WTC11 (cell line): ENCODE data around the gene SPAG9. TPM values are rescaled to one million over a fixed set of nuclear protein-coding genes. Genes with fewer than 3 reads are reported as not detected.

Experiments used
- ATAC-seq: fragments of 200-7000 bp; cut with Tn5 transposase; 2 replicates; pipeline ENCODE4 v1.10.0; 2021; ENCODE audit warnings: mild to moderate bottlenecking, moderate library complexity
- CTCF ChIA-PET: fragments of 300-600 bp; sonication (Branson Sonifier 250); formaldehyde crosslinking; loops from one replicate; lab custom pipeline; 2021; ENCODE audit warnings: antibody characterized with exemption; lab: Charles Lee
- POLR2A ChIA-PET: fragments of 350-600 bp; sonication (Branson Sonifier 250); formaldehyde crosslinking; loops from one replicate; lab custom pipeline; 2021; ENCODE audit warnings: antibody characterized with exemption; lab: Charles Lee
- DNase-seq: peaks from one replicate; pipeline ENCODE4 v3.0.0; 2021; ENCODE audit warnings: low spot score
- H3K27ac Mint-ChIP-seq: 2 replicates; pipeline ENCODE4 v1.8.0; 2021; ENCODE audit warnings: mixed read lengths
- H3K27me3 Mint-ChIP-seq: 2 replicates; pipeline ENCODE4 v1.8.0; 2021; ENCODE audit warnings: low read depth, mild to moderate bottlenecking, moderate library complexity, mixed read lengths
- H3K36me3 Mint-ChIP-seq: 2 replicates; pipeline ENCODE4 v1.8.0; 2021; ENCODE audit warnings: mixed read lengths
- H3K4me1 Mint-ChIP-seq: 2 replicates; pipeline ENCODE4 v1.8.0; 2022; ENCODE audit warnings: mixed read lengths
- H3K4me3 Mint-ChIP-seq: 2 replicates; pipeline ENCODE4 v1.8.0; 2021; ENCODE audit warnings: mild to moderate bottlenecking, moderate library complexity, mixed read lengths
- H3K9me3 Mint-ChIP-seq: 2 replicates; pipeline ENCODE4 v1.8.0; 2021; ENCODE audit warnings: mixed read lengths
- ARID4B ChIP-seq: sonication (generic); formaldehyde crosslinking; IDR thresholded peaks from 2 replicates; pipeline ENCODE4 v1.8.0; 2023; ENCODE audit warnings: missing genetic modification reagents, mild to moderate bottlenecking, borderline replicate concordance
- ATF2 ChIP-seq: sonication (generic); formaldehyde crosslinking; IDR thresholded peaks from 2 replicates; pipeline ENCODE4 v1.8.1; 2022; ENCODE audit warnings: low read depth, missing genetic modification reagents, borderline replicate concordance
- CREM ChIP-seq: sonication (generic); formaldehyde crosslinking; IDR thresholded peaks from 2 replicates; pipeline ENCODE4 v1.8.1; 2022; ENCODE audit warnings: mild to moderate bottlenecking, missing genetic modification reagents, moderate library complexity
- GRHL2 ChIP-seq: fragments of 250-450 bp; sonication (Bioruptor Pico); IDR thresholded peaks from 2 replicates; pipeline ENCODE4 v1.8.0; 2022; ENCODE audit warnings: mild to moderate bottlenecking, moderate library complexity; ENCODE audit not compliant: insufficient replicate concordance, severe bottlenecking
- NFE2L1 ChIP-seq: sonication (generic); formaldehyde crosslinking; IDR thresholded peaks from 2 replicates; pipeline ENCODE4 v1.8.1; 2023; ENCODE audit warnings: missing genetic modification reagents
- NR1H2 ChIP-seq: sonication (generic); formaldehyde crosslinking; IDR thresholded peaks from 2 replicates; pipeline ENCODE4 v1.9.0; 2021; ENCODE audit warnings: mild to moderate bottlenecking, moderate library complexity, missing genetic modification reagents
- PREB ChIP-seq: sonication (generic); formaldehyde crosslinking; IDR thresholded peaks from 2 replicates; pipeline ENCODE4 v1.8.1; 2022; ENCODE audit warnings: mild to moderate bottlenecking, missing genetic modification reagents, moderate library complexity, borderline replicate concordance
- RELA ChIP-seq: sonication (generic); formaldehyde crosslinking; IDR thresholded peaks from 2 replicates; pipeline ENCODE4 v1.8.1; 2022; ENCODE audit warnings: missing genetic modification reagents, mild to moderate bottlenecking, borderline replicate concordance
- STAT6 ChIP-seq: sonication (generic); formaldehyde crosslinking; conservative IDR thresholded peaks from 2 replicates; pipeline ENCODE4 v1.8.1; 2023; ENCODE audit warnings: mild to moderate bottlenecking, low read depth, missing genetic modification reagents, moderate library complexity
- ZMAT4 ChIP-seq: fragments of 250-450 bp; sonication (Bioruptor Pico); IDR thresholded peaks from 2 replicates; pipeline ENCODE4 v1.9.0; 2021; ENCODE audit warnings: mild to moderate bottlenecking
- ZNF317 ChIP-seq: sonication (generic); formaldehyde crosslinking; IDR thresholded peaks from 2 replicates; pipeline ENCODE4 v1.8.1; 2023; ENCODE audit warnings: low read depth, mild to moderate bottlenecking, moderate library complexity, missing genetic modification reagents, borderline replicate concordance
- ZNF671 ChIP-seq: fragments of 250-450 bp; sonication (Bioruptor Pico); IDR thresholded peaks from 2 replicates; pipeline ENCODE4 v1.8.0; 2021; ENCODE audit warnings: mild to moderate bottlenecking
- ZSCAN18 ChIP-seq: fragments of 250-450 bp; sonication (Bioruptor Pico); IDR thresholded peaks from 2 replicates; pipeline ENCODE4 v2.1.2; 2022; ENCODE audit warnings: mild to moderate bottlenecking, moderate library complexity
- total RNA-seq: library from RNA; stranded (reverse); gene quantifications from 3 replicates; pipeline ENCODE4 v1.2.3, GENCODE V29; 2021

Gene SPAG9
- total RNA-seq, 1 experiment from 2014 or later, result 51.9 TPM

- no peaks in the 10 kb centered on the region; the same call in 1 of the 2 replicates for H3K27me3 Mint-ChIP-seq
- no peak overlapping the region for H3K4me3 Mint-ChIP-seq
- H3K36me3 Mint-ChIP-seq, result no peaks in the 10 kb centered on the region
- ATAC-seq, result peak; percentile 84
- no peaks in the 10 kb centered on the region for H3K9me3 Mint-ChIP-seq
- peaks cover 58% of the 10 kb centered on the region for H3K4me1 Mint-ChIP-seq
- no peak for TF ChIP-seq ZNF671 (CRISPR knock-in tag)
- TF ChIP-seq NFE2L1, result no peak
- no peak for TF ChIP-seq ATF2 (CRISPR knock-in tag)
- TF ChIP-seq CREM (CRISPR knock-in tag), result 0 out of 2 replicates have a peak, but pooled peaks have one; percentile 25
- TF ChIP-seq, all 79 proteins: peak for 1
- DNase-seq, result peak; percentile 75
- POLR2A ChIA-PET, result interaction anchor here (3.5 kb wide), 1 partner anchor 53 kb away, joined by 21 read pairs; the partner anchor contains the start of gene TOB1
- CTCF ChIA-PET, result interaction anchor here (1.1 to 3.4 kb wide), 3 partner anchors 15 to 30 kb away, joined by 3 to 9 read pairs (median 5); no protein-coding TSS in a partner anchor
- no peak overlapping the region for H3K27ac Mint-ChIP-seq
These were observed 201.2 kb downstream of the SPAG9 start for GRCh38 chr17:50919321-50920040.

- CTCF ChIA-PET, result interaction anchor here (1.1 to 3.4 kb wide), 3 partner anchors 14 to 29 kb away, joined by 3 to 9 read pairs (median 5); no protein-coding TSS in a partner anchor
- Mint-ChIP-seq H3K4me3 (no peak overlapping the region), H3K4me1 (peaks cover 61% of the 10 kb centered on the region), H3K9me3 (no peaks in the 10 kb centered on the region), H3K27ac (no peak overlapping the region), H3K27me3 (no peaks in the 10 kb centered on the region; the same call in 1 of the 2 replicates), H3K36me3 (no peaks in the 10 kb centered on the region)
- DNase-seq, result no peak
- POLR2A ChIA-PET, result interaction anchor here (0.7 to 3.5 kb wide), 2 partner anchors 14 to 53 kb away, joined by 3 to 21 read pairs; partner anchors contain the start of gene TOB1
- no peak for ATAC-seq
- no peak for TF ChIP-seq ZNF671 (CRISPR knock-in tag)
- TF ChIP-seq ZMAT4 (CRISPR knock-in tag), result no peak
- no peak for TF ChIP-seq ARID4B (CRISPR knock-in tag)
- TF ChIP-seq, all 79 proteins: peak for 0
These were observed 201.8 kb downstream of the SPAG9 start for GRCh38 chr17:50918933-50919296.

GRCh38 chr17:50918071-50918932, 202.4 kb downstream of the SPAG9 start:
- H3K4me3 Mint-ChIP-seq, result no peak overlapping the region
- H3K36me3 Mint-ChIP-seq, result no peaks in the 10 kb centered on the region
- H3K27ac Mint-ChIP-seq, result no peak overlapping the region
- no peak for DNase-seq
- H3K27me3 Mint-ChIP-seq, result no peaks in the 10 kb centered on the region; the same call in 1 of the 2 replicates
- peaks cover 64% of the 10 kb centered on the region for H3K4me1 Mint-ChIP-seq
- H3K9me3 Mint-ChIP-seq, result no peaks in the 10 kb centered on the region
- CTCF ChIA-PET, result interaction anchor here (1.1 to 3.4 kb wide), 3 partner anchors 13 to 28 kb away, joined by 3 to 9 read pairs (median 5); no protein-coding TSS in a partner anchor
- POLR2A ChIA-PET, result interaction anchor here (0.7 to 3.5 kb wide), 2 partner anchors 13 to 52 kb away, joined by 3 to 21 read pairs; partner anchors contain the start of gene TOB1
- ATAC-seq, result no peak
- TF ChIP-seq ZNF317 (CRISPR knock-in tag) (no peak), GRHL2 (CRISPR knock-in tag) (no peak), STAT6 (CRISPR knock-in tag) (no peak), ZSCAN18 (CRISPR knock-in tag) (no peak), PREB (CRISPR knock-in tag) (no peak), NR1H2 (no peak), RELA (CRISPR knock-in tag) (no peak)
